H1 (cell line): Measurements from ENCODE around the gene UGT1A3. TPM values are rescaled to one million over a fixed set of nuclear protein-coding genes. Genes with fewer than 3 reads are reported as not detected.

Source experiments
- ASH2L ChIP-seq: fragments of 200-600, 300-600 bp; sonication (generic); IDR thresholded peaks from one replicate; pipeline ENCODE4 v1.7.1; 2017; ENCODE audit warnings: low read length
- BCL11A ChIP-seq, 2 experiments: IDR thresholded peaks; one replicate each; pipeline ENCODE4 v1.6.1; 2011; ENCODE audit warnings: low read depth in 2 of 2, low read length in 2 of 2, mild to moderate bottlenecking in 2 of 2
- CHD7 ChIP-seq: fragments of 300-600 bp; sonication (generic); IDR thresholded peaks from 2 replicates; pipeline ENCODE4 v1.7.1; 2012; ENCODE audit warnings: low read length, moderate library complexity, mild to moderate bottlenecking, inconsistent platforms; ENCODE audit not compliant: insufficient replicate concordance
- CREB1 ChIP-seq: IDR thresholded peaks from 2 replicates; pipeline ENCODE4 v1.6.1; 2012; ENCODE audit warnings: inconsistent platforms
- EGR1 ChIP-seq: IDR thresholded peaks from 2 replicates; pipeline ENCODE4 v1.6.1; 2011; ENCODE audit warnings: low read depth, low read length, borderline replicate concordance
- EZH2 ChIP-seq: fragments of 200-600 bp; sonication (generic); IDR thresholded peaks from 2 replicates; pipeline ENCODE4 v1.7.1; 2012; ENCODE audit warnings: low read depth, mild to moderate bottlenecking, moderate library complexity, low read length, inconsistent platforms; ENCODE audit not compliant: severe bottlenecking
- JUND ChIP-seq: IDR thresholded peaks from 2 replicates; pipeline ENCODE4 v1.6.1; 2011; ENCODE audit warnings: mild to moderate bottlenecking, improper control_type of control experiment, low read length
- POLR2A ChIP-seq, 2 experiments: IDR thresholded peaks; 1 replicate in 1 of 2; 2 replicates in 1 of 2; pipeline ENCODE4 v1.6.1; 2011; ENCODE audit warnings: low read depth in 2 of 2, low read length in 2 of 2, mild to moderate bottlenecking in 2 of 2; ENCODE audit errors: control extremely low read depth in 1 of 2
- RFX5 ChIP-seq: IDR thresholded peaks from 2 replicates; pipeline ENCODE4 v1.6.1; 2011; ENCODE audit warnings: low read depth, low read length, improper control_type of control experiment, borderline replicate concordance
- SAP30 ChIP-seq: fragments of 300-600 bp; sonication (generic); IDR thresholded peaks from 2 replicates; pipeline ENCODE4 v1.7.1; 2012; ENCODE audit warnings: low read length, moderate library complexity, mild to moderate bottlenecking, inconsistent platforms; ENCODE audit not compliant: insufficient read depth, insufficient replicate concordance
- TAF7 ChIP-seq: optimal IDR thresholded peaks from 2 replicates; pipeline ENCODE3; 2011; ENCODE audit warnings: low read depth, mild to moderate bottlenecking, inconsistent platforms, low read length, moderate library complexity, borderline replicate concordance
- TCF12 ChIP-seq: IDR thresholded peaks from 2 replicates; pipeline ENCODE4 v1.6.1; 2011; ENCODE audit warnings: low read depth, mild to moderate bottlenecking, low read length
- YY1 ChIP-seq: IDR thresholded peaks from 2 replicates; pipeline ENCODE4 v1.6.1; 2011; ENCODE audit warnings: low read depth, mild to moderate bottlenecking, low read length
- polyA plus RNA-seq, 7 experiments: library from polyadenylated mRNA; depleted of rRNA in 3 of 7; stranded (reverse) in 5 of 7; unstranded in 2 of 7; fragments of >200 nt in 5 of 7; fragments of 200-250 nt in 2 of 7; gene quantifications; 1 replicate in 5 of 7; 2 replicates in 1 of 7; 4 replicates in 1 of 7; pipeline versions ENCODE4 v1.2.1 to v1.2.3, GENCODE V29; 2011 to 2013; ENCODE audit warnings: missing spikeins in 2 of 7, mixed read lengths in 2 of 7
- total RNA-seq: library from RNA; stranded (reverse); fragmentation: NEBNext Ultra II Directional; extraction: Animal tissue kit (Norgen Biotek cat#: 25700); gene quantifications from 2 replicates; pipeline ENCODE4 v1.2.1, GENCODE V29; 2021

Gene UGT1A3
- total and polyA plus RNA-seq, 2 of the 8 experiments (the other 6 are each of a cell fraction or from before 2014, with no cell fraction given) = not detected

- no peak for TF ChIP-seq CHD7
- no peak for TF ChIP-seq CREB1
- no peak for TF ChIP-seq EGR1
- no peak for TF ChIP-seq TCF12
- TF ChIP-seq RFX5 = no peak
- TF ChIP-seq JUND = no peak
- TF ChIP-seq ASH2L = no peak
- TF ChIP-seq POLR2A (IDR thresholded peaks at IDR 0.05; ENCODE audit: control extremely low read depth in 1 of 2, low read depth in 2 of 2, low read length in 2 of 2) = no peak
- no peak for TF ChIP-seq YY1
- no peak for TF ChIP-seq EZH2
- no peak for TF ChIP-seq TAF7
- TF ChIP-seq SAP30 = no peak
- TF ChIP-seq BCL11A (IDR thresholded peaks at IDR 0.05; ENCODE audit: low read depth in 2 of 2, low read length in 2 of 2) = no peak
Measured at GRCh38 chr2:233795735-233796171, 66.9 kb downstream of the UGT1A3 start (continued).
